HUES64 (cell line): ENCODE results near the gene HPS1.

Experiments used
- H3K27ac ChIP-seq: 2 replicates; pipeline ENCODE4 v1.7.0; 2013; ENCODE audit warnings: low read depth, low read length, inconsistent platforms
- H3K27me3 ChIP-seq: 2 replicates; pipeline ENCODE4 v1.6.1; 2013; ENCODE audit warnings: mild to moderate bottlenecking, low read length; ENCODE audit not compliant: insufficient read depth
- H3K36me3 ChIP-seq: 2 replicates; pipeline ENCODE4 v1.6.1; 2013; ENCODE audit warnings: mild to moderate bottlenecking, low read length; ENCODE audit not compliant: insufficient read depth
- H3K4me1 ChIP-seq: 2 replicates; pipeline ENCODE4 v1.6.1; 2013; ENCODE audit warnings: mild to moderate bottlenecking, low read length, moderate library complexity; ENCODE audit not compliant: insufficient read depth
- H3K4me3 ChIP-seq: 2 replicates; pipeline ENCODE4 v1.5.1; 2013; ENCODE audit warnings: mild to moderate bottlenecking, low read length, moderate library complexity
- H3K9ac ChIP-seq: 2 replicates; pipeline ENCODE4 v1.6.1; 2013; ENCODE audit warnings: mild to moderate bottlenecking, low read depth, low read length
- H3K9me3 ChIP-seq: 2 replicates; pipeline ENCODE4 v1.6.1; 2013; ENCODE audit warnings: low read depth, low read length; ENCODE audit not compliant: insufficient read depth
- WGBS: fragments of 150-250, 120-280 bp; methylation state at CpG from one replicate; pipeline ENCODE4 v1.1.7; 2013; ENCODE audit warnings: missing lambda C conversion rate; 5-methylcytosine and 5-hydroxymethylcytosine counted together

The HPS1 gene

DNA sequence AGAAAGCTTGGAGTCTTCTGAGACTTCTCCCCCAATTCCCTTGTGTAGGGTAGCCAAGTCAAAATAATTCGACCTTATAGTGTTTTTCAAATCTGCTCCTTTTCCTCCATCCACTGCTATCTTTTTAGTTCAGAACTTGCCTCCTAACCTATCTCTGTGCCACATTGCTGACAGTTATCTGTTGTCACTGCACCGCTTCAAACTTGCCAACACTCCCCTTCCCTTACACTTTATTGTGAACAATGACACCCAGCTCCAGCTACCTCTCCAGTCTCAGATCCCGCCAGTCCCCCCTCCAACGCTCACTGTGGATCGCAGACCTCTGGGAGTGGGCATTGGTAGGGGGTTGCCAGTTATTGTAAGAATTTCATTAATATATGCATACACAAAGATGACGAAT is 16.3 kb upstream of the HPS1 start:
- Histone ChIP-seq H3K9ac (no peak overlapping the region), H3K4me1 (peaks cover 2% of the 10 kb centered on the region; the same call in 1 of the 2 replicates), H3K27ac (no peak overlapping the region), H3K36me3 (no peaks in the 10 kb centered on the region), H3K4me3 (no peak overlapping the region), H3K9me3 (no peaks in the 10 kb centered on the region), H3K27me3 (peaks cover 4% of the 10 kb centered on the region)
- 97% methylated on average over 4 of the region's 6 CpGs for WGBS

DNA sequence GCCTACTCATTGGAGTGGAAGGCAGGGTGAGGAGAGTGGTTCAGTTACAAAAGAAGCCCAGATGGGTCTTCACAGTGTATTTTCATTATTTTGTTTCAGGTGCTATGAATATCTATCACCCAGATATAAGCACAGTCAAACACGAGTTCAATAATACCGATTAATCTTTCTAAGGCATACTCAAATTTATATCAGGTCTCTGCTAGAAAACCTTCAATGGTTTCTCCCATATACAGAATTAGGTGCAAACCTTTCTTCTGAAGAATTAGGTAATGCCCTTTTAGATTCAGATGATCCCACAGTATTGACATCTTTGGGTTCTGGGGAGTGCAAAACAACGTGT is 14.7 kb upstream of the HPS1 start:
- no peak overlapping the region for H3K4me3 ChIP-seq
- peaks cover 16% of the 10 kb centered on the region for H3K4me1 ChIP-seq
- H3K9me3 ChIP-seq = no peaks in the 10 kb centered on the region
- H3K27me3 ChIP-seq = no peaks in the 10 kb centered on the region
- no peak overlapping the region for H3K9ac ChIP-seq
- 92% methylated on average over 2 of the region's 3 CpGs for WGBS
- H3K36me3 ChIP-seq = no peaks in the 10 kb centered on the region
- H3K27ac ChIP-seq = no peak overlapping the region

DNA sequence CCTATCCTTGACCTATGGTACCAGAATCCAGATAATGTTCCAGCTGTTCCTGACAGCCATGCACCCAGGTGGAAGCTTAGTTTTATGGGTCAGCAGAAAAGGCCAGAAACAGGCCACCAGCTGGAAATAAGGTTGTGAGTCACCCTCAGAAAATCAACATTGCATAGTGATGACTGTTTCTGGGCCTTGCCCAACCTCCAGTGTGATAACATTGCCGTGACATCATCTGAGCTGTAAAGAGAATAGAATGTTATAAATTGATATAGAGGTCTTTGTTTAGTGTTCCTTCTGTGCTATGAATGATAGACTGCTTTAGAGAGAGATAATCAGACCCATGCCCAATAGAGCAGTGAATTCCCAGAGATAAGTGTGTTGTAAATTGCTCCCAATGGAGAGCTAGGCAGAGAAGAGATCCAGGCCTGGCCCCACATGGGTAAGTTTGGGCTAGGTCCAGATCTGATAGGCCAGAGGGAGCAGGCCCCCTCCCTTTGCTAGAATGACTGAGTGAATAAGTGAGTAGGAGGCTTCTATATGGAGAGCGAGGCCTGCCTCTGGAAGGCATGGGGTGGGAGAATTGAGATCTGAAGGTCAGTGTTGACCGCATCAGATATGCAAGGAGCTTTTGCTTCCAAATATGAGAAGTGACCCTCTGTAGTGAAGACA is 14.2 kb upstream of the HPS1 start:
- Histone ChIP-seq H3K9me3 (no peaks in the 10 kb centered on the region), H3K36me3 (no peaks in the 10 kb centered on the region), H3K4me1 (peaks cover 21% of the 10 kb centered on the region), H3K9ac (no peak overlapping the region), H3K4me3 (no peak overlapping the region), H3K27ac (no peak overlapping the region), H3K27me3 (no peaks in the 10 kb centered on the region)
- WGBS = 91% methylated on average over 3 of the region's 3 CpGs

DNA sequence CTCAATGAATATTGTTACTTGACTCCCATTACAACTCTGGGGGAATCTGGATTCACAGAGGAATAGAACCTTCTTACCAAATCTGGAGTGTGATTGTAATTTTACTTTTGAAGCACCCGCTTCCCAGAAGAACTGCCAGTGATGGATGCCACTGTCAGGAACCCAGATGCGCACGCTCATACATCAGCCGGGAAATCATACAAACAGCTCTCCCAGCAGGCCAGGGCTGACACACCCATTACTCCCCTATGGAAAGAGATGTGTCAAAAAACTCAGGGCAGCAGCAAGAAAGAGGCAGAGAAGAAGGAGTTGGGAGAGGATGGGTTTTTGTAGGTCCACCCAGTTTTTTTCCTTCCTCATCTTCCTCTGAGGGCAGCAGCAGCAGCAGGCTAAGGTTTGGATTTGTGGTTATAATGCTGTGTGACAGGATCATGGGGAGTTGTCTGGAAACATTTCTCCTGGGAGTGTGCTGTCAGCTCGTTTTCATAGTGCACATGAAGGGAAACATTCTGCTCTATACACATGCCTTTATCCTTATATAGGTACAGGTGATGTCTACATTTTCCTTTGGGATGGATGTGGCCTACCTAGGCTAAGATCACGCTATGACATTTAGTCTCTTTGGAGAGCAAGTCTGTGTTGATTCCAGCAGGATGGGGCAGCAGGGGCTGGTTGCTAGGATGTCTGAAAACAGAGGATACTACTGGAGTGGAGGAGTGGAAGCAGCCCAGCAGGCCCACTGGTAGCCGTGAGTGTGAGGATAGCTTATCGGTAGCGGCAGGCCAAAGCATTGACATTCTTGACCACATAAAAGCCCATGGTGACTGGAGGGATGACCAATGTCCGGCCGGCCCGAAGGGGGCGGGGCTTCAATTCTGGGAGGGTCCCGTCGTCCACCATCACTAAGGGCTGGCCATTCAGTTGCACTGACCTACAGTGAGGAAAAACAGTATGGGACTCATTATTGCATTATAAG is 12.4 kb upstream of the HPS1 start:
- 87% methylated on average over 15 of the region's 15 CpGs for WGBS
- H3K27me3 ChIP-seq = no peaks in the 10 kb centered on the region
- H3K9ac ChIP-seq = no peak overlapping the region
- H3K4me1 ChIP-seq = peaks cover 25% of the 10 kb centered on the region
- no peak overlapping the region for H3K4me3 ChIP-seq
- H3K27ac ChIP-seq = no peak overlapping the region
- no peaks in the 10 kb centered on the region for H3K9me3 ChIP-seq
- H3K36me3 ChIP-seq = no peaks in the 10 kb centered on the region

DNA sequence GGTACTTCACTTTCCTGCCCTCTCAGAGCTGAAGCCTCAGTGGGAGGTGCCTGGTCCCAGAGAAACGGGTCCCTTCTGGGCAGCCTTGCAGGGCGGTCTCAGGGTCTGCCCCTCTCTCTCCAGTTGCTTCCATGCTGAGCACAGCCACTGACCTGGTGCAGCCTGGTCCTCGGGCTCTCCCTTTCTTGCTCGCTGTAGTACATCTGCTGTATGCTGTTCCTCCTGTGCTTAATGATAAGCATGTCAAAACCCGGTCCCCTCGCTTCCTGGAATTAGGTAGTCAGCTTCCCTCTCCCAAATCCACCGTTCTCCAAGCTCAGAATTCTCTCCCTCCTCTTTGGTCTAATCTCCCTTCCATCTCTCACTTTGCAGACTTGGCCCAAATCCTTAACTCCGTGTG is 11.0 kb upstream of the HPS1 start:
- peaks cover 25% of the 10 kb centered on the region for H3K4me1 ChIP-seq
- no peaks in the 10 kb centered on the region for H3K9me3 ChIP-seq
- 62% methylated on average over 8 of the region's 8 CpGs for WGBS

DNA sequence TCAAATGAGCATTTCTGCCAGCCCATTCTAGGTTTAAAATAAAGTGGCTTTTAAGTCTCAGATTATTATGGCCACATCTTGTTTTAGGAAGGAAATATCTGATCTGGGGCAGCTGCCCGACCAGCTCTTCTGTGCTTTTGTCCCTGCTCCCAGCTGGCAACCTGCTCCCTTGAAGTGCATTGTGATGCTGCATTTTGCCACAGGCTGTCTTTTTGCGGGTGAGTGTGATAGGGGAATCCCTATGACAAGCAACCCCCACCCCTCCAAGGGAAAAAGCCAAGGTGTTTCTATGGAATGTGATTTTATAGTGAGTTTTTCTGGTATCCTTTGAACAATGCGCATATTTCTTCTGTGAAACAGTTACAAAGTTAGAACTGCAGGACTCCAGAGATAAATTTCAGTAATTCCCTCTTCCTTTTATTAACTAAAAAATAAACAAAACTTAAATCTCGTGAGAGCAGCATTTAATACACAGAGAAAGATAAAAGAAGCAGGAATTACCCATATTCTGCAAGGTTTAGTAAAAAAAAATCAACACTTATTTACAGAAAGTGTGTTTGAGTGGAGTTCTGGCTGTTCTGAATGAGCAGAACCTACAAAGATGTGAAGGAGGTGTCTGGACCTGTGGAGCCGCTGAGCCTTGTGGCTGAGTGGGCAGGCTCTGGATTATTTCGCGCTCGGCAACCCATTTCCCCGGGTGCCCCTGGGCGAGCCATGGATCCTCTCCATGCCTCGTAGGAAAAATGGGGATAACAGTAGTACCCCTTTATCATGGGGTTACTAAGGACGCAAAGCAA is 10.1 kb upstream of the HPS1 start:
- Histone ChIP-seq H3K4me3 (no peak overlapping the region), H3K9ac (no peak overlapping the region), H3K4me1 (peaks cover 25% of the 10 kb centered on the region), H3K36me3 (no peaks in the 10 kb centered on the region), H3K27ac (peak overlapping the region; percentile 55; the same call in 1 of the 2 replicates), H3K27me3 (no peaks in the 10 kb centered on the region), H3K9me3 (no peaks in the 10 kb centered on the region)
- WGBS = 82% methylated on average over 11 of the region's 12 CpGs

More for the DNA sequence above, 11.0 kb upstream of the HPS1 start:
- H3K36me3 ChIP-seq = no peaks in the 10 kb centered on the region
- no peaks in the 10 kb centered on the region for H3K27me3 ChIP-seq
- no peak overlapping the region for H3K9ac ChIP-seq
- no peak overlapping the region for H3K4me3 ChIP-seq
- no peak overlapping the region for H3K27ac ChIP-seq

DNA sequence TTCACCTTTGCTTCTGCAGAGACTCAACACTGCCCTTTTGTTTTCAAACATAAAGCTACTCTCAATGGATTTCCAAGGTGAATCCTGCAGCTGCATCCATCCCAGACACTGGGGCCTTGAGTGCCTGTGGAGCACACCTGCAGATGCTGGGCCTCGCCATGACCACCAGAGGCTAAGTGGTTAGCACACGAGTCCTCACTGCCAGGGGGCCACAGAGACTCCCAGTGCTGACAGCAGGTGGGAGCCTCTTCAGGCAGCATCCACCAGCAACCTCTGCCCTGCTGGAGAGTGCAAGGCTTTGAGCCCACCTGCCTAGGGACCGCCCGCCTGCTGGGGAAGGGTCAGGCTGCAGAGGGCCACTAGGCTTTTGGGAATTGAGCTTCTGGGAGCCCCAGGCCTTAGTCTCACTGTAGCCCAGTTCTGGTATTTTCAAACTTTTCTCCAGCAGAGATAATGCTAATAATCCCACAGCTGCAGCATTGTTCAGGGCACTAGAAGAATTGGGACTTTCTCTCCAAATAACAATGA is 9.4 kb upstream of the HPS1 start:
- Histone ChIP-seq H3K9ac (no peak overlapping the region), H3K27ac (peak overlapping the region; percentile 55; the same call in 1 of the 2 replicates), H3K27me3 (no peaks in the 10 kb centered on the region), H3K9me3 (no peaks in the 10 kb centered on the region), H3K36me3 (no peaks in the 10 kb centered on the region), H3K4me3 (no peak overlapping the region), H3K4me1 (peaks cover 25% of the 10 kb centered on the region)
- WGBS = 74% methylated on average over 4 of the region's 4 CpGs

DNA sequence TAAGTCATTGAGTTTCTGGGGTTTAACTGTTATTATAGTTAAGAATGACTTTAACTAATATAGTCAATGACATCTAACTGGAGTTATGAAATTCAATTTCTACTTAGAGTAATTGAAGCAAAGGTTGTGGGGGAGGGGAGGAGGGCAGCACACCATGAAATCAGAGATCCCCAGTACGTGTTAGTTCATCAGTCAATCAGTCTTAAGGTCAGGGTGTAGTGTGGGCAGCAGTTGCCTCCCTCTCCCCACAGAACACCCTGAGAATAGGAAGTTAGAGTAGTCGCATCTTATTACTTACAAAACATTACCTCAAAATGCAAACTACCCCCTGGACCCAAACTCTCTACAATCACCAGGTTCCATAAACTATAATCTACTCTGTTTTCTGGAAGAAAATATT is 7.0 kb upstream of the HPS1 start:
- Histone ChIP-seq H3K9me3 (no peaks in the 10 kb centered on the region), H3K27me3 (no peaks in the 10 kb centered on the region), H3K4me3 (no peak overlapping the region), H3K27ac (no peak overlapping the region), H3K36me3 (no peaks in the 10 kb centered on the region), H3K9ac (no peak overlapping the region), H3K4me1 (peaks cover 23% of the 10 kb centered on the region)
- 88% methylated on average over 1 of the region's 2 CpGs for WGBS

DNA sequence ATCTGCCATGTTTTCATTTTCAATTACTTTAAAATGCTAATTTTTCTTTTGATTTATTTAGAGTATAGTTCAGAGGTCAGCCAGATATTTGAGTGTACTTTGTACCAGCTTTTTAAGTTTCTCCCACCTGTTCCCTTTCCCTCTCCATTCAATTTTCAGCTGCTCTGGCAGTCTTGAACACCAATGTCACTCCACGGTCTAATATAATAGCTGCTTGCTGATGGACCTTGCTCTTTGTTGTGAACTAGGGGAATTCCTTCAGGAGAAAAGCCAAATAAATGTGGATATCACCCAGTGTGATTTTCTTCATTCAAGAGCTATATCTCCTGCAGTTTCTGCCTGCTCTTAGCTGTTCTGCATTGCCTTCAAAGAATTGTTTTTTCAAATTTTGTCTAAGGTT is 3.9 kb upstream of the HPS1 start:
- no peak overlapping the region for H3K4me3 ChIP-seq
- WGBS = 92% methylated on average over 1 of the region's 1 CpG
- no peaks in the 10 kb centered on the region for H3K36me3 ChIP-seq
- H3K9ac ChIP-seq = no peak overlapping the region
- no peaks in the 10 kb centered on the region for H3K27me3 ChIP-seq
- H3K27ac ChIP-seq = no peak overlapping the region
- H3K4me1 ChIP-seq = peaks cover under 1% of the 10 kb centered on the region; the same call in 1 of the 2 replicates
- H3K9me3 ChIP-seq = no peaks in the 10 kb centered on the region

DNA sequence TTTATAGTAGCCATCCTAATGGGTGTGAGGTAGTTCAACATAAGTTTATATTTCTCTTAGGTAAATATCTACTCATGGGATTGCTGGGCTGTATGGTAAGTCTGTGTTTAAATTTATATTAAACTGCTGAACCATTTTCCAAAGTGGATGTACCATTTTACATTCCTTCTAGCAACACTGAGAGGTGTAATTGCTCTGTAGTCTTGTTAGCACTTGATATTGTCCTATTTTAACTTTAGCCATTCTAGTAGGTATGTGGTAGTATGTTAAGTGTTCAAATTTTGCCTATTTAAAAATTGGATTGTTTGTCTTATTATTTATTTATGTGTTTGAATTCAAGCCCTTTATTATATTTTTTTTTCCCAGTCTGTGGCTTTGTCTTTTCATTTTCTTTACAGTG is 2.6 kb upstream of the HPS1 start:
- no peaks in the 10 kb centered on the region for H3K27me3 ChIP-seq
- H3K9me3 ChIP-seq = no peaks in the 10 kb centered on the region
- no peak overlapping the region for H3K9ac ChIP-seq
- H3K4me3 ChIP-seq = no peak overlapping the region
- H3K4me1 ChIP-seq = no peaks in the 10 kb centered on the region
- H3K36me3 ChIP-seq = peaks cover 10% of the 10 kb centered on the region
- no peak overlapping the region for H3K27ac ChIP-seq
